Astrocyte of the spinal cord (primary cell): ENCODE measurements around the gene PITPNC1.
A peak's percentile ranks its signal among the peaks of the same experiment; 100 is the strongest.
"Not testable (repeated sequence)": the region's sequence is repeated elsewhere in the genome, so short reads cannot be mapped to it uniquely, and the experiment has no call there.

Source experiments
- DNase-seq: peaks from one replicate; pipeline ENCODE4 v3.0.0; 2011; ENCODE audit warnings: low read depth, low spot score
- H3K4me3 ChIP-seq: 2 replicates; pipeline ENCODE4 v1.5.1; 2011; ENCODE audit warnings: low read depth, mild to moderate bottlenecking, low read length, moderate library complexity
- CTCF ChIP-seq: IDR thresholded peaks from 2 replicates; pipeline ENCODE4 v1.5.1; 2012; ENCODE audit warnings: low read depth, mild to moderate bottlenecking, low read length, inconsistent platforms
- in situ Hi-C: cut with HindIII; loops from 2 replicates; pipeline ENCODE4 v1.10.0; 2017; ENCODE audit warnings: low sequenced_read_pairs

PITPNC1 gene

GRCh38 chr17:67420994-67421393 lies 43.9 kb downstream of the PITPNC1 start:
- no peak for DNase-seq
- no peak overlapping the region for H3K4me3 ChIP-seq
- no peak for TF ChIP-seq CTCF
- in situ Hi-C loops: no loop called here

GRCh38 chr17:67421869-67422273 lies 44.8 kb downstream of the PITPNC1 start:
- in situ Hi-C loops: no loop called here
- DNase-seq: peak; percentile 93
- no peak for TF ChIP-seq CTCF
- no peak overlapping the region for H3K4me3 ChIP-seq

GRCh38 chr17:67422296-67422695 lies 45.2 kb downstream of the PITPNC1 start:
- H3K4me3 ChIP-seq, DNase-seq, in situ Hi-C loops: not testable (repeated sequence)

- TF ChIP-seq CTCF: no peak
- no peak overlapping the region for H3K4me3 ChIP-seq
- DNase-seq: peak; percentile 62
- in situ Hi-C loops: no loop called here
Measured at GRCh38 chr17:67422897-67423296, 45.8 kb downstream of the PITPNC1 start.

GRCh38 chr17:67425571-67426160 lies 48.6 kb downstream of the PITPNC1 start:
- TF ChIP-seq CTCF: no peak
- H3K4me3 ChIP-seq: no peak overlapping the region
- in situ Hi-C loops: no loop called here
- DNase-seq: no peak

GRCh38 chr17:67427424-67427823 lies 50.3 kb downstream of the PITPNC1 start:
- TF ChIP-seq CTCF: no peak
- H3K4me3 ChIP-seq: no peak overlapping the region
- in situ Hi-C loops: no loop called here
- DNase-seq: no peak

GRCh38 chr17:67430515-67430914 lies 53.4 kb downstream of the PITPNC1 start:
- H3K4me3 ChIP-seq, in situ Hi-C loops, DNase-seq: not testable (repeated sequence)
